ENCODE measurements around the gene IMPG1.
"Not testable (repeated sequence)": the region's sequence is repeated elsewhere in the genome, so short reads cannot be mapped to it uniquely, and the experiment has no call there.

IMPG1 gene

GRCh38 chr6:75946146-75946831, 126.2 kb downstream of the IMPG1 start:
- no peak for DNase-seq (ENCODE audit: low spot score)

- DNase-seq (ENCODE audit: low spot score): no peak
Observed at GRCh38 chr6:75943381-75943780, 129.1 kb downstream of the IMPG1 start.

GRCh38 chr6:75941509-75941908, 131.0 kb downstream of the IMPG1 start:
- DNase-seq (ENCODE audit: low spot score): no peak

GRCh38 chr6:75940564-75940963, 131.9 kb downstream of the IMPG1 start:
- no peak for DNase-seq (ENCODE audit: low spot score)

GRCh38 chr6:75937846-75938245, 134.6 kb downstream of the IMPG1 start:
- DNase-seq (ENCODE audit: low spot score): no peak

- no peak for DNase-seq (ENCODE audit: low spot score)
Observed at GRCh38 chr6:75936682-75937081, 135.8 kb downstream of the IMPG1 start.

- DNase-seq (ENCODE audit: low spot score): no peak
Observed at GRCh38 chr6:75935473-75935793, 137.0 kb downstream of the IMPG1 start.

GRCh38 chr6:75934643-75935472, 137.6 kb downstream of the IMPG1 start:
- peak; percentile 67 for DNase-seq (ENCODE audit: low spot score)

GRCh38 chr6:75933387-75933975, 139.0 kb downstream of the IMPG1 start:
- DNase-seq (ENCODE audit: low spot score): no peak

GRCh38 chr6:75932067-75932466, 140.4 kb downstream of the IMPG1 start:
- DNase-seq (ENCODE audit: low spot score): peak; percentile 54

GRCh38 chr6:75931011-75931680, 141.3 kb downstream of the IMPG1 start:
- DNase-seq (ENCODE audit: low spot score): no peak

- no peak for DNase-seq (ENCODE audit: low spot score)
Observed at GRCh38 chr6:75926293-75927168, 145.9 kb downstream of the IMPG1 start.

GRCh38 chr6:75922226-75922625, 150.2 kb downstream of the IMPG1 start:
- no peak for DNase-seq (ENCODE audit: low spot score)

- no peak for DNase-seq (ENCODE audit: low spot score)
Observed at GRCh38 chr6:75913040-75913439, 159.4 kb downstream of the IMPG1 start.

GRCh38 chr6:75907444-75907843, 165.0 kb downstream of the IMPG1 start:
- DNase-seq (ENCODE audit: low spot score): no peak

- DNase-seq (ENCODE audit: low spot score): peak; percentile 33
Observed at GRCh38 chr6:75906871-75907270, 165.6 kb downstream of the IMPG1 start.

- not testable (repeated sequence) for DNase-seq (ENCODE audit: low spot score)
Observed at GRCh38 chr6:75905129-75905528, 167.3 kb downstream of the IMPG1 start.

GRCh38 chr6:75900216-75900615, 172.2 kb downstream of the IMPG1 start:
- not testable (repeated sequence) for DNase-seq (ENCODE audit: low spot score)

GRCh38 chr6:75896526-75896925, 175.9 kb downstream of the IMPG1 start:
- no peak for DNase-seq (ENCODE audit: low spot score)

GRCh38 chr6:75893776-75894152, 178.7 kb downstream of the IMPG1 start:
- no peak for DNase-seq (ENCODE audit: low spot score)

- peak; percentile 17 for DNase-seq (ENCODE audit: low spot score)
Observed at GRCh38 chr6:75893058-75893775, 179.2 kb downstream of the IMPG1 start.

Data from HuH-7 (cell line).